Left kidney (tissue), 2 donors: Measurements from ENCODE around the gene PAXX. TPM values are rescaled to one million over a fixed set of nuclear protein-coding genes. Genes with fewer than 3 reads are reported as not detected.

ENCODE experiments used
- DNase-seq: peaks from one replicate; pipeline ENCODE4 v3.0.0-alpha.2; 2013
- polyA plus RNA-seq: library from polyadenylated mRNA; unstranded; fragments of 120-200 nt; gene quantifications from one replicate; pipeline ENCODE4 v1.2.1, GENCODE V29; 2013; ENCODE audit not compliant: insufficient read length

Gene PAXX
- polyA plus RNA-seq, 1 donor = 23.3 TPM

DNA sequence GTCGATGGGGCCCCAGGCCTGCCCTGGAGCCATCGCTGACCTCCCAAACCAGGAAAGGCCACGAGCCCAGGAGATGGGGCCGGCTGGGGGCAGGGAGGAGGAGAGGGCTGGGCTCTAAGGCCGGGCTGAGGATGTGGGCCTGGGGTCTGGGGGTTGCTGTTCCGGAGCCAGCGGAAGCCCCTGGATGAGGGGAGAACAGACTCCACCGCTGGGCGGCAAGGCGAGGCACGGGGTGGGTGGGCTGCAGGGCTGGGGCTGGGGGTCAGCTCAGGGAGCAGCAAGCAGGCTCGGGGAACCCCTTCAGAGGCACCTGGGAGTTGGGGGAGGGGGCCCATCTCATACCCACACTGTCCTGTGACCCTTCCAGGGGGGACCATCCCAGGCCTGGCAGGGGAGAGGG lies 28.5 kb upstream of the PAXX start:
- DNase-seq = no peak

DNA sequence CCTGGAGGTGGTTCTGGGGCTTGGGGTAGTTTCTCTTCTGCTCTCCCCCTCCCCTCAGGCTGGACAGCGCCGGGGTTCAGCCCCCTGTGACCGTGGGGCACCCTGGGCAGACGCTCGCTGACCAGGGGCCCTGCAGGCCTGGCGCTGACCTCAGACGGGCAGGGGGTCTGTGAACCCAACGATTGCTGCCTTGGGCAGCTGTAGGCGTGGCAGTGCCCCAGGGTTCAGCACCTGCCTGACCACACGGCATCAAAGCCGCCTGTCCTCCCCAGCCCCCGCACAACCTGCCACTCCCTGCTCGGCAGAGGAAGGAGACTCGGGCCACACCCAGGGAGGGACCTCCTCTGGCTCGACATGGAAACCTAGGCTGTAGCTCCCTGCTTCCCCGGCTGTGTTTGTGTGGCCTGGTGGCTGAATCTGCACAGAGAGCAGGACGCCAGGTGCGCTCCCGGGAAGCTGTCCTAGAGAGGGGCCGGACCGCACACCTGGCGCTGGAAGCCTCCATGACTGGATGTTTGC lies 28.0 kb upstream of the PAXX start:
- no peak for DNase-seq

DNA sequence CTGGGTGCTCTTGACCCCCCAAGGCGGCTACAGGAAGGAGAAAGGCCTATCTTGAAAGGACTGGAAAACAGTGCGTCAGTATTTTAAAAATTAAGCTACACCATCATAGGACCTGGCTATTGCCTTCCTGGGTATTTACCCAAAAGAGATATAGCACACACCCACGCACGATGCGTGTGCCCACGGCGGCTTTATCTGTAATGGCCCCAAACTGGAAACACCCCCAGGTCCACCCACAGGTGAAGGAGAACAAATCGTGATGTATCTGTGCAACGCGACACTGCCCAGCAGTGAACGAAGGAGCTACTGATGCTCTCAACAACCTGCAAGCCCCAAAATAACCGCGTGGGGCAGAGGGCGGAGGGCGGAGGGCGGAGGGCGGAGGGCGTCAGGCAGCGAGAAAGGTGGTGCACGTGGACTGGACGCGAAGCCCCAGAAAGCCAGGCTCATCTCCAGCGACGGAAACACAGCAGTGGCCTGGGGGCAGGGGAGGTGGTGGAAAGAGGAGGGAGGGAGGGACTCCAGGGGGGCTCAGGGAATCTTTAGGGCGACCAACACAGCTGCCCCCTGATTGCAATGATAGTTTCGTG lies 27.3 kb upstream of the PAXX start:
- DNase-seq = no peak

GRCh38 chr9:136965771-136966484 lies 26.3 kb upstream of the PAXX start:
- no peak for DNase-seq

DNA sequence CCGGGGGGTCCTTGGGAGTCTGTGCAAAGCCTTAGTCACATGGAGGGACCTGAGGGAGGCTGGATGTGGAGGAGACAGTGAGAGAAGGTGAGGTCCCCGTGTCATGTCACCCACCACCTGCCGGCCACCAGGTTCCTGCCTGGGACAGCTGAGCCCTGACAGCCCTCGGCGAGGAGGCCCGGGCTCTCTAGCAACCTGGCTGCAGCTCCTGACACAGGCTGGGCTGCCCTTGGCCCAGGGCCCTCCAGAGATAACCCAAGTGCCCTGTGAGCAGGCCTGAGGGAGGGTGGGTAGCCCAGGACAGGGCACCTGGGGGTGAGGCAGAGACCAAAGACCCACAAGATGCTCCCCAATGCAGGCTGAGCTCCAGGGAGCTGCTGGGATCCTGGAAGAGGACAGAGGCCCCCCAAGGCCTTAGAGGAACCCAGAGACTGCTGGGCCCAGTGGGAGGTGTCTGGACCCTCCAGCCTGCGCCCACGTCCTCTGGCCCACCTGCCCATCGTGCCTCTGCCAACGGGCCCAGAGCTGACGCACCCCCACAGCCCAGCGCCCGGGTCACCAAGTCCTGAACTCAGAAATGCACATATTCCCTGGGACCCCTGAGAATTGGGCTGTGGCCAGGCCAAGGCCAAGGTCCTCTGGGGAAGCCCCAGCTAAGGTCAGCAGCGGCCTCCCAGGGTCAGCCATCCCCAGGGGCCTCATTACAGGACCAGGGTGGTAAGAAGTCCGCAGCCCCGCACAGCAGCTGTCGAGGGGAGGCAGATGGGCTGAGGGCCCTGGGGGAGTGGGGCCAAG lies 23.7 kb upstream of the PAXX start:
- DNase-seq = no peak

GRCh38 chr9:136969150-136969549 lies 23.1 kb upstream of the PAXX start:
- no peak for DNase-seq

DNA sequence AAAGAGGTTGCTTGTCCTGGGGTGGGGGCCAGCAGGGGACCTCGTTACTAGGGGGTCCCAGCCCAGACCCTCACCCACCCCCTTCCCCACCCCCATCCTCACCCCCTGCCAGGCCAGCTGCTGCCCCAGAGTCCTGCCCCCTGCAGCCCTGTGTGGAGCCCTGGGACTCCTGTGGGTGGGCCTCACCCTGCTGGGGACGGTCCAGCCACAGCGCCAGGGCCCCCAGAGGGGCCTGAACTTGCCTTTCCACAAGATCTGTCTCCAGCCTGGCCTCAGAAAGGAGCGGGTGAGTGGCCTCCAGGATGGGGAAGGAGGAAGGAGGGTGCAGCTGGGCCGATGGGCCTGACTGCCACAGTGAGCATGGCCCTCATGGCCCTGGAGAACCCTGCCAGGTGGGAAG lies 22.4 kb upstream of the PAXX start:
- no peak for DNase-seq

- no peak for DNase-seq
Measured at GRCh38 chr9:136970361-136970760, 21.9 kb upstream of the PAXX start.

DNA sequence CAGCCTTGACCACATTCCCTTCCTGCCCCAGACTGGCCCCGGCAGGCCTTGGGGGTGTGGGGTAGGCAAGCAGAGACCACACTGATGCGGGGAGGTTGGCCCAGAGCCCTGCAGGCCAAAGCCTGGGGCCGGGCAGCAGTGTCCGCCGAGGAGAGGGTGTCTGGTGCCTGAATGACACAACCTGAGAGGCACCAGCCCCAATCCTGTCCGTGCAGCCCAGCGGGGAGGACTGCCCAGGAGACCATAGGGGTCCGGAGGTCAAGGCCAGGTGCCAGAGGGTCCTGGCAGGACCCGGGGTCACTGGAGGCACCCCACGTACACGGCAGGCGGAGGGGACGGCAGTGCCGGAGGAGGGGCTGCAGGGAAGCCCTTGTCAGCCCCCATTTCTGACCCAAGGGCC lies 20.5 kb upstream of the PAXX start:
- no peak for DNase-seq

DNA sequence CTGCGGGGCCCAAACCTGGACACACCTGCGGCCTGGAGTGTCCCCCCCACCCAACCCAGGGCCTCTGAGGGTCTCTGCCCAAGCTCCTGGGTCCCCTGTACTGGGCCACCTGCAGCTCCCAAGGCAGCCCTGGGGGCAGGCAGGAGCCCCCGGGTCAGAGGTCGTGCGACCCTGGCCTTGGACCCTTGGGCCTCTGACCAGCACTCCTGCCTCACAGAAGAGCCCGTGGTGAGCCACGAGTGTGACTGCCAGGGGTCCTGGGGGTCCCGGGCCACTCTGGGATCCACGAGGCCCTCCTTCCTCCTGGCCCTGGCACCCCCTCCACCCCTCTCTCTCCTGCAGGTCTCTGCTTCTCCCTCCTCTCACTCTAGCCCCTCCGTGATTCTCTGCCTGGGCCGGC lies 19.9 kb upstream of the PAXX start:
- no peak for DNase-seq

GRCh38 chr9:136972743-136973142 lies 19.5 kb upstream of the PAXX start:
- no peak for DNase-seq

- no peak for DNase-seq
Measured at GRCh38 chr9:136973618-136974617, 18.3 kb upstream of the PAXX start.

- DNase-seq = no peak
Measured at GRCh38 chr9:136974817-136975535, 17.2 kb upstream of the PAXX start.

DNA sequence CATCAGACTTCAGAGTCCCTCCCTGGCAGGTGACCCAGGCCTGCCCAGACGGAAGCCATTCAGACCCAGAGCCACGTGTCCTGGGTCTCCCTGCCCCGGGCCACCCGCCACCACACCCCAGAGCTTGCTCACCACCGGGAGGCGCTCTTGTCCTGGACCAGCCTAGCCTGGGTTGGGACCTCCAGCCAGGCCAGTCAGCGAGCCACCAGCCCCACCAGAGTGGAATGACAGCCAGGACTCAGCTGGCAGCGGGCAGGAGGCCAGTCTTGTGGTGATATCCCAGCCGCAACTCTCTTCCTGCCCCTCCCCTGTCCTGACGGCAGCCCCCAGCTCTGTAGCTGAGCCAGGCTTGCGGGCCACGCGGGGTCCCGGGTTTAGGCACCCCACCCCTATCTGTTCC lies 16.6 kb upstream of the PAXX start:
- no peak for DNase-seq

DNA sequence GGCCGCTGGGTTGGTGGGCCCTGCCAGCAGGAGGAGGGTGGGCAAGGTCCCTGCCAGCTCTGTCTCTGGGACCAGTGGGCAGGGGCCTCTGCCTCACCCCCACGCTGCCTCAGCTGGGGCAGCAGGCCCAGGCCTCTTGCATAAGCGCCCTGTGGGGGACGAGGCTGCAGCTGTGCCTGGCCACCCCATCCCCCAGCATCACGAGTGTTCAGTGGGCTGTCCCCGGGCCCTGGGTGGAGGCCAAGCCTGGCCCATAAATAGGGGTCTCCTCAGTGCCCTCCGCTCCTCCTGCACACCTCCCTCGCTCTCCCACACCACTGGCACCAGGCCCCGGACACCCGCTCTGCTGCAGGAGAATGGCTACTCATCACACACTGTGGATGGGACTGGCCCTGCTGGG lies 15.0 kb upstream of the PAXX start, which contains the start of gene PTGDS:
Gene PTGDS, plus strand, starts transcription at position 282 of the 400 bp plus-strand sequence. Its CDS starts 75 bp downstream, at position 357.
- DNase-seq = no peak

DNA sequence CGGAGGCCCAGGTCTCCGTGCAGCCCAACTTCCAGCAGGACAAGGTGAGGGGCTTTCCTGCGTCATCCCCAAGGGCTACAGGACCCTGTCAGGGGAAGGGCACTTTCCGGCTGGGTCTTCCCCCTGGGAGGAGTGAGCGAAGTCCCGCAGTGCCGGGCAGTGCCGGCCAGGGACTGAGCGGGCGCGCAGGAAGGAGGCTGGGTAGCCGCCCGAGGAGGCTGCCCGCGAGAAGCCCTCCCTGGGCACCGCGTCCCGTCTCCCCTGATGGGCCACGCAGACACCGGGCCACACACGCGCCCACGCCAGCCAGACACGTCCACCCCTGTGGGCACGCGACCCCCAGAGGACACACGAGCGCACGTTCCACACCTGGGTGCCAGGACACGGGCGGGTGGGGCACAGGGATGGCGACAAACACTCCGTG lies 14.6 kb upstream of the PAXX start:
- DNase-seq = no peak

DNA sequence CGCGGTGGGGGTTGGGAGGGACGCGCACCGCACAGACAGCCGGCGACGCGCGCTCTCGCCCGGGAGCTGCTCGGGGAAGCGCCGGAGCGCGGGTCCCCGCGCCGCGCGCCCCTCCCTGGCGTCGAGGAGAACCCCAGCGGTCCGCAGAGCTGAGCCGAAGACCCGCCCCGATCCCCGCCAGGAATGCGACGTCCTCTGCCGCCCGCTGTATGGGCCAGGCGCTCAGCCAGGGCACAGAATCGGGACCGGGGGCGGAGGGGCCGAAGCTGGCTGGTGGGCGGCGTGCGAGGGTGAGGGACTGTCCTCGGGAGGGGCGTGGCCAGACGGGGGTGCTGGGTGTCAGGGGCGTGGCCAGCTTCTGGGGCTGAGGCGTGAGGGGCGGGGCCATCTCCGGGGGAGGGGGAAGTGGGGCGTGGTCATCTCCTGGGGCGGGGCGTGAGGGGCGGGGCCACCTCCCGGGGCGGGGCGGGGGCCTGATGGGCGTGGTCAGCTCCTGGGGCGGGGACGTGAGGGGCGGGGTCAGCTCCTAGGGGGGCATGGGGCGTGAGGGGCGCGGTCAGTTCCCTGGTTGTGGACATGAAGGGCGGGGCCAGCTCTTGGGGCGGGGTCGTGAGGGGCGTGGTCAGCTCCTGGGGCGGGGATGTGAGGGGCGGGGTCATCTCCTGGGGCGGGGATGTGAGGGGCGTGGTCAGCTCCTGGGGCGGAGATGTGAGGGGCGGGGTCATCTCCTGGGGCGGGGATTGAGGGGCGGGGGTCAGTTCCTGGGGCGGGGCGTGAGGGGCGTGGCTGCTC lies 14.0 kb upstream of the PAXX start:
- peak; percentile 54 for DNase-seq

GRCh38 chr9:136978865-136979544 lies 13.2 kb upstream of the PAXX start:
- DNase-seq = no peak

GRCh38 chr9:136979769-136980587 lies 12.2 kb upstream of the PAXX start:
- no peak for DNase-seq
